K562 (cell line): ENCODE measurements around the gene FRMD4A. TPM values are rescaled to one million over a fixed set of nuclear protein-coding genes. Genes with fewer than 3 reads are reported as not detected.

Experiments
- ATAC-seq: fragments of 200-7000 bp; cut with Tn5 transposase; 3 replicates; pipeline ENCODE4 v1.9.1; 2020; ENCODE audit warnings: moderate library complexity
- BruUV-seq: library from RNA; stranded (reverse); fragments of 400-500 nt; replicated peaks from 2 replicates; lab custom pipeline; 2021; lab: Mats Ljungman, UMichigan
- CTCF ChIA-PET: fragments of 300-600 bp; formaldehyde crosslinking; extraction: SDS; loops from one replicate; lab custom pipeline; 2021; ENCODE audit warnings: low intra/inter-chr PET ratio; lab: Yijun Ruan, JAX
- POLR2A ChIA-PET: fragments of 300-600, 350-650 bp; sonication (Branson Sonifier 250); formaldehyde crosslinking; extraction: SDS; loops from one replicate; lab custom pipeline; 2021; ENCODE audit warnings: antibody characterized with exemption, inconsistent platforms; lab: Yijun Ruan, JAX
- DNase-seq, 4 experiments: peaks; one replicate each; pipeline versions ENCODE4 v3.0.0 to v3.0.0-alpha.2; 2011 to 2018; ENCODE audit warnings: low spot score in 3 of 4, mixed read lengths in 3 of 4; ENCODE audit errors: extremely low read depth in 1 of 4
- FAIRE-seq: peaks from 2 replicates; lab custom pipeline; 2011; peaks lifted over from hg19 to GRCh38; lab: Jason Lieb, UNC
- H2AFZ ChIP-seq: 2 replicates; pipeline ENCODE4 v1.6.0; 2011; ENCODE audit warnings: low read depth, low read length, control low read depth, inconsistent platforms
- H3K27ac ChIP-seq: fragments of 200-600 bp; 3 replicates; pipeline ENCODE4 v1.8.0; 2011; ENCODE audit warnings: low read depth, mild to moderate bottlenecking, control low read depth, inconsistent platforms, low read length, moderate library complexity, mixed read lengths; ENCODE audit errors: extremely low read depth
- H3K27me3 ChIP-seq, 2 experiments: fragments of 300-600 bp in 1 of 2; 2 replicates in 1 of 2; 3 replicates in 1 of 2; pipeline versions ENCODE4 v1.6.0 to v1.8.0; 2011; ENCODE audit warnings: inconsistent platforms in 2 of 2, low read length in 2 of 2, mild to moderate bottlenecking in 1 of 2, mixed read lengths in 1 of 2, moderate library complexity in 1 of 2; ENCODE audit not compliant: control insufficient read depth in 2 of 2, insufficient read depth in 2 of 2
- H3K36me3 ChIP-seq: fragments of 300-600 bp; 3 replicates; pipeline ENCODE4 v1.8.0; 2011; ENCODE audit warnings: mild to moderate bottlenecking, low read length, inconsistent platforms; ENCODE audit not compliant: control insufficient read depth, insufficient read depth
- H3K4me1 ChIP-seq, 2 experiments: fragments of 200-600 bp in 1 of 2; replicated peaks in 1 of 2; 2 replicates in 1 of 2; 3 replicates in 1 of 2; pipeline versions ENCODE4 v1.5.1 to v1.8.0; 2011; ENCODE audit warnings: inconsistent platforms in 2 of 2, low read length in 2 of 2, mild to moderate bottlenecking in 1 of 2, mixed read lengths in 1 of 2, moderate library complexity in 1 of 2; ENCODE audit not compliant: control insufficient read depth in 2 of 2, insufficient read depth in 2 of 2
- H3K4me2 ChIP-seq: 2 replicates; pipeline ENCODE4 v1.6.1; 2011; ENCODE audit warnings: low read length, control low read depth, inconsistent platforms, mixed read lengths; ENCODE audit not compliant: insufficient read depth
- H3K4me3 ChIP-seq: fragments of 200-600 bp; sonication (generic), shearing (Covaris generic); 2 replicates; pipeline ENCODE4 v1.5.1; 2016; ENCODE audit warnings: control low read depth, inconsistent platforms
- H3K79me2 ChIP-seq: fragments of 200-600 bp; 3 replicates; pipeline ENCODE4 v1.8.0; 2011; ENCODE audit warnings: low read length, inconsistent platforms; ENCODE audit not compliant: control insufficient read depth, insufficient read depth
- H3K9ac ChIP-seq, 2 experiments: 2 replicates each; pipeline versions ENCODE4 v1.6.0 to v1.6.1; 2011; ENCODE audit warnings: low read depth in 2 of 2, low read length in 2 of 2, control low read depth in 1 of 2, inconsistent platforms in 1 of 2, mild to moderate bottlenecking in 1 of 2, mixed read lengths in 1 of 2; ENCODE audit not compliant: insufficient read depth in 1 of 2
- H3K9me1 ChIP-seq: one replicate; pipeline ENCODE4 v1.6.0; 2011; ENCODE audit warnings: inconsistent platforms, mild to moderate bottlenecking, low read length, moderate library complexity; ENCODE audit not compliant: control insufficient read depth, insufficient read depth
- H3K9me3 ChIP-seq: replicated peaks from 2 replicates; pipeline ENCODE4 v1.5.1; 2011; ENCODE audit warnings: low read depth, low read length, inconsistent platforms; ENCODE audit not compliant: control insufficient read depth, insufficient read depth
- H4K20me1 ChIP-seq: replicated peaks from 2 replicates; pipeline ENCODE4 v1.6.1; 2011; ENCODE audit warnings: low read length, inconsistent platforms, mixed read lengths; ENCODE audit not compliant: control insufficient read depth, insufficient read depth
- CBFA2T3 ChIP-seq: fragments of 450-650 bp; IDR thresholded peaks from 2 replicates; pipeline ENCODE4 v1.6.1; 2017
- CCNT2 ChIP-seq: IDR thresholded peaks from 2 replicates; pipeline ENCODE4 v1.6.1; 2011; ENCODE audit warnings: borderline replicate concordance, low read depth, mild to moderate bottlenecking, moderate library complexity, mixed read lengths, low read length; ENCODE audit not compliant: insufficient read length; ENCODE audit errors: extremely low read depth
- ELF4 ChIP-seq: fragments of 450-650 bp; formaldehyde crosslinking; IDR thresholded peaks from 2 replicates; pipeline ENCODE4 v1.4.0; 2022; ENCODE audit warnings: missing genetic modification characterization
- MAFK ChIP-seq: IDR thresholded peaks from 2 replicates; pipeline ENCODE4 v1.6.1; 2011; ENCODE audit warnings: low read length, improper control_type of control experiment
- ZNF785 ChIP-seq: fragments of 250-450 bp; sonication (Bioruptor Pico); IDR thresholded peaks from 2 replicates; pipeline ENCODE4 v1.4.0; 2020; ENCODE audit warnings: mild to moderate bottlenecking
- WGBS: fragments of 100-300 bp; shearing (Covaris generic); methylation state at CpG from one replicate; pipeline ENCODE4 v1.1.6; 2016; ENCODE audit warnings: low coverage, mixed read lengths; ENCODE audit not compliant: insufficient coverage; ENCODE audit errors: missing lambda C conversion rate; 5-methylcytosine and 5-hydroxymethylcytosine counted together
- in situ Hi-C: fragments of 300-500 bp; cut with MboI; formaldehyde crosslinking; loops from 4 replicates; pipeline ENCODE4 v1.15.0; 2018; ENCODE audit warnings: inconsistent platforms, mixed read lengths
- intact Hi-C: fragments of 100-400 bp; cut with micrococcal nuclease; formaldehyde crosslinking; loops from 2 replicates; pipeline ENCODE4 v1.14.2; 2022
- polyA plus RNA-seq, 8 experiments: library from polyadenylated mRNA; depleted of rRNA in 4 of 8; stranded (reverse) in 5 of 8; unstranded in 3 of 8; fragments of >200 nt; fragmentation: Nextera tagmentation in 2 of 8; fragmentation: Illumina TruSeq in 1 of 8; extraction: Ambion mirVana in 2 of 8; extraction: Trizol in 1 of 8; gene quantifications; 2 replicates each; pipeline versions ENCODE4 v1.2.1 to v1.2.3, GENCODE V29; 2011 to 2014; ENCODE audit warnings: inconsistent platforms in 1 of 8, missing spikeins in 1 of 8
- total RNA-seq, 7 experiments: library from RNA; depleted of rRNA in 6 of 7; stranded (reverse); fragments of >200 nt in 6 of 7; fragmentation: Illumina TruSeq in 2 of 7; extraction: Trizol in 2 of 7; gene quantifications; 2 replicates each; pipeline versions ENCODE4 v1.2.1 to v1.2.3, GENCODE V29; 2011 to 2021; ENCODE audit warnings: low replicate concordance in 1 of 7
- TF ChIP-seq, protein P1 (sequence below): fragments of 450-650 bp; formaldehyde crosslinking; IDR thresholded peaks from 2 replicates; pipeline ENCODE4 v1.4.0; 2022; ENCODE audit warnings: missing genetic modification characterization

Gene FRMD4A
- total and polyA plus RNA-seq, 9 of the 15 experiments (the other 6 are each of a cell fraction or from before 2014, with no cell fraction given), result 0.80 to 5.2 (median 3.0) TPM

DNA sequence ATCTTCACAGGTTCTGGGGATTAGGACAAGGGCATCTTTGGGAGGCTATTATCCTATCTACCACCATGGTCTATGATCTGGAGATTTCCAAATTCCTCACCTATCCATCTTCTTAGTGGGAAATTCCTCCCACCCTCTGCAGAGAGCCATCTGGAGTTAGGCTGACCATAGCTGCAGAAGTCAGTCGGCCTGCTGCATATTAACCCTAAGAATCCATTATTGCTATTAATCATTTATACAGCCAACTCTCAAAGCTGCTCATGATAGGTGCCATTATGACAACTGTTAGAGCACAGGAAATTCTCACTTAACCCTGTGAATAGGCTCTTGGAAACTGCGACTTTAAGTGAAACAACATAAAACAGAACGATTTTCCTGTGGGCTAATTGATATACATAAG is 60.4 kb downstream of the FRMD4A start:
- no TSS peak for BruUV-seq
- CTCF ChIA-PET, result no interaction called here
- no peak for FAIRE-seq
- Histone ChIP-seq H3K27ac (no peak overlapping the region), H3K36me3 (no peaks in the 10 kb centered on the region), H3K79me2 (no peaks in the 10 kb centered on the region), H3K9ac (no peak overlapping the region), H2AFZ (no peak overlapping the region), H4K20me1 (no peaks in the 10 kb centered on the region), H3K4me2 (no peak overlapping the region), H3K4me1 (no peaks in the 10 kb centered on the region), H3K27me3 (peaks cover 0 to 14% of the 10 kb centered on the region in 2 experiments; a peak in 2 of 5 replicates)
- in situ Hi-C loops (no loop called here), intact Hi-C loops (no loop called here)
- POLR2A ChIA-PET, result interaction anchor here (0.7 to 1.3 kb wide), 2 partner anchors 13 to 84 kb away, joined by 3 to 4 read pairs; no protein-coding TSS in a partner anchor
- TF ChIP-seq CBFA2T3 (no peak), CCNT2 (no peak)
- TF ChIP-seq, protein P1, sequence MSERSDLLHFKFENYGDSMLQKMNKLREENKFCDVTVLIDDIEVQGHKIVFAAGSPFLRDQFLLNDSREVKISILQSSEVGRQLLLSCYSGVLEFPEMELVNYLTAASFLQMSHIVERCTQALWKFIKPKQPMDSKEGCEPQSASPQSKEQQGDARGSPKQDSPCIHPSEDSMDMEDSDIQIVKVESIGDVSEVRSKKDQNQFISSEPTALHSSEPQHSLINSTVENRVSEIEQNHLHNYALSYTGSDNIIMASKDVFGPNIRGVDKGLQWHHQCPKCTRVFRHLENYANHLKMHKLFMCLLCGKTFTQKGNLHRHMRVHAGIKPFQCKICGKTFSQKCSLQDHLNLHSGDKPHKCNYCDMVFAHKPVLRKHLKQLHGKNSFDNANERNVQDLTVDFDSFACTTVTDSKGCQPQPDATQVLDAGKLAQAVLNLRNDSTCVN, result no peak
- TF ChIP-seq, all 486 proteins: peak for 0
- no peaks in the 10 kb centered on the region for H3K9me1 ChIP-seq
- H3K9me3 ChIP-seq, result no peaks in the 10 kb centered on the region
- no peak overlapping the region for H3K4me3 ChIP-seq
- ATAC-seq (no peak), DNase-seq (no peak)
- 0% methylated on average over 3 of the region's 3 CpGs for WGBS

DNA sequence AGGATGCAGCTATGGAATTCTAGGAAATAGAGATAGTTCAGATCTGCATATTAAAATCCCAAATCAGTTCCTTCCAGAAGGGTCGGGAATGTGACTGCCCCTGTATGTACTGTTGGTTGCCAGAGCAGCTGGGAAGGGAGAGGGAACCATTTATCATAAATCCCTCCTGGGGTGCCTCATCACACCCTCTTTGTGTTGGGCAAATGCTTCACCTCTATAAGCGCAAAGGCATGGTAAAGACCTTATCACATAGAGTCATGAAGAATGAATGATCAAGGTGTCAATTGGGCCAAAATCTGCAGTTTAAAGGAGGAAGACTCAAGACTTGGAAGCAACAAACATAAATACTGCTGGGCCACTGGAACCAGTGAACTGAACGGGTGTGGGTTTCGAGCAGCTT is 65.0 kb downstream of the FRMD4A start:
- H3K79me2 ChIP-seq, result no peaks in the 10 kb centered on the region
- ATAC-seq, result no peak
- H3K4me3 ChIP-seq, result no peak overlapping the region
- DNase-seq, result no peak
- in situ Hi-C loops (no loop called here), intact Hi-C loops (no loop called here)
- BruUV-seq, result no TSS peak
- no peaks in the 10 kb centered on the region for H3K4me1 ChIP-seq
- ChIA-PET POLR2A (no interaction called here), CTCF (no interaction called here)
- no peak overlapping the region for H3K27ac ChIP-seq
- WGBS, result 4% methylated on average over 4 of the region's 4 CpGs
- H3K9me1 ChIP-seq, result no peaks in the 10 kb centered on the region
- H3K27me3 ChIP-seq, result peaks cover 0 to 11% of the 10 kb centered on the region in 2 experiments; a peak in 2 of 5 replicates
- no peaks in the 10 kb centered on the region for H3K36me3 ChIP-seq
- FAIRE-seq, result no peak
- H3K9me3 ChIP-seq, result no peaks in the 10 kb centered on the region
- no peak overlapping the region for H3K9ac ChIP-seq
- H4K20me1 ChIP-seq, result no peaks in the 10 kb centered on the region
- no peak overlapping the region for H2AFZ ChIP-seq
- H3K4me2 ChIP-seq, result no peak overlapping the region
- no peak for TF ChIP-seq ELF4 (CRISPR knock-in tag)
- no peak for TF ChIP-seq MAFK
- no peak for TF ChIP-seq ZNF785 (CRISPR knock-in tag)
